ENCODE results near the gene NUTF2. TPM values are rescaled to one million over a fixed set of nuclear protein-coding genes. Genes with fewer than 3 reads are reported as not detected.

The NUTF2 gene
- total RNA-seq, 1 experiment from 2014 or later: 178 TPM

DNA sequence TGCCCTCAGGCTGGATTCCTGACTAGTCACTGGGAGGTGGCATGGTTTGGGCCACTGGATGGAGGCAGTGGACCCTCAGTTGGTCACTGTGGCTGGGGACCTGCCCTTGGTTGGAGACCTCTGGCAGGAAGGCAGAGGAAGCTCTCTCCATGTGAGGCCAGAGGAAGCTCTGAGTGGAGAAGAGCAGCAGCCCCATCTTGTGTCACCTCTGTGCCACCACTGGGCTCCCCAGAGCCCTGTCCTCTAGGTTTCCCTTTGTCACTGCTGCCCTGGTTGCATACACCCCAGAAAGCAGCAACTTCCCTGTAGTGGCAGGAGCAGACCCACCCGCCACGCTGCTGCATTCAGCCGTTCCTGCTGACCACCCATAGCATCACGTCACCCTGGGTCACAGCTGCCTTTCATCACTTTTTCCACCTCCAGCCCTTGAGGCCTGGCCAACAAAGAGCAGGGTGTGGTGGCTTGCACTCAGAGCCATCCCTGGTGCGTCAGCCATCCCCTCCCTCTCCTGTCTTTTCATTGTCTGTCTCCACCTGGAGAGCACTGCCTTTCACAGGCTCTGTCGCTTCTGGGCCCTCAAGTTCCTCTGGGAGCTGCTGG is 73.0 kb downstream of the NUTF2 start:
- no peak overlapping the region for H3K4me3 ChIP-seq
- H3K27me3 ChIP-seq: no peaks in the 10 kb centered on the region
- DNase-seq: no peak
- H3K36me3 ChIP-seq: no peaks in the 10 kb centered on the region; the same call in 1 of the 2 replicates
- H3K9me3 ChIP-seq: no peaks in the 10 kb centered on the region

Other genes with a start within 250 kb of the NUTF2 start
- gene CARMIL2, start 201.8 kb upstream of the NUTF2 start, total RNA-seq (2014; rRNA removed; shearing (Covaris generic); ENCODE audit: low replicate concordance): 0.07 TPM in 1 of 2 replicates, not detected in the other
- 24.4 and 24.7 TPM in 2 replicates for gene ACD, start 186.7 kb upstream of the NUTF2 start, total RNA-seq (2014; rRNA removed; shearing (Covaris generic); ENCODE audit: low replicate concordance)
- gene PARD6A, start 186.0 kb upstream of the NUTF2 start, total RNA-seq (2014; rRNA removed; shearing (Covaris generic); ENCODE audit: low replicate concordance): 0.89 and 1.5 TPM in 2 replicates
- gene ENKD1, start 180.2 kb upstream of the NUTF2 start, total RNA-seq (2014; rRNA removed; shearing (Covaris generic); ENCODE audit: low replicate concordance): 8.8 and 15.7 TPM in 2 replicates
- gene C16orf86, start 180.1 kb upstream of the NUTF2 start, total RNA-seq (2014; rRNA removed; shearing (Covaris generic); ENCODE audit: low replicate concordance): not detected in 2 replicates
- 11.8 and 13.4 TPM in 2 replicates for gene GFOD2, start 127.6 kb upstream of the NUTF2 start, total RNA-seq (2014; rRNA removed; shearing (Covaris generic); ENCODE audit: low replicate concordance)
- gene RANBP10, start 40.4 kb upstream of the NUTF2 start, total RNA-seq (2014; rRNA removed; shearing (Covaris generic); ENCODE audit: low replicate concordance): 0.79 and 1.8 TPM in 2 replicates
- gene TSNAXIP1, start 40.0 kb upstream of the NUTF2 start, total RNA-seq (2014; rRNA removed; shearing (Covaris generic); ENCODE audit: low replicate concordance): 1.4 TPM in 1 of 2 replicates, not detected in the other
- gene THAP11, start 4.6 kb upstream of the NUTF2 start, total RNA-seq (2014; rRNA removed; shearing (Covaris generic); ENCODE audit: low replicate concordance): 37.2 and 42.9 TPM in 2 replicates
- gene CENPT, start 760 bp downstream of the NUTF2 start, total RNA-seq (2014; rRNA removed; shearing (Covaris generic); ENCODE audit: low replicate concordance): 20.4 and 27.4 TPM in 2 replicates
- gene EDC4, start 26.1 kb downstream of the NUTF2 start, total RNA-seq (2014; rRNA removed; shearing (Covaris generic); ENCODE audit: low replicate concordance): 19.8 and 38.6 TPM in 2 replicates
- not detected in 2 replicates for gene NRN1L, start 38.0 kb downstream of the NUTF2 start, total RNA-seq (2014; rRNA removed; shearing (Covaris generic); ENCODE audit: low replicate concordance)
- gene PSKH1, start 46.3 kb downstream of the NUTF2 start, total RNA-seq (2014; rRNA removed; shearing (Covaris generic); ENCODE audit: low replicate concordance): 3.1 and 13.8 TPM in 2 replicates
- 0.72 and 1.9 TPM in 2 replicates for gene CTRL, start 84.9 kb downstream of the NUTF2 start, total RNA-seq (2014; rRNA removed; shearing (Covaris generic); ENCODE audit: low replicate concordance)
- 8.8 and 12.7 TPM in 2 replicates for gene PSMB10, start 89.9 kb downstream of the NUTF2 start, total RNA-seq (2014; rRNA removed; shearing (Covaris generic); ENCODE audit: low replicate concordance)
- gene LCAT, start 97.2 kb downstream of the NUTF2 start, total RNA-seq (2014; rRNA removed; shearing (Covaris generic); ENCODE audit: low replicate concordance): 0.16 TPM in 1 of 2 replicates, not detected in the other
- gene SLC12A4, start 121.7 kb downstream of the NUTF2 start, total RNA-seq (2014; rRNA removed; shearing (Covaris generic); ENCODE audit: low replicate concordance): 11.9 and 12.3 TPM in 2 replicates
- gene DPEP3, start 133.6 kb downstream of the NUTF2 start, total RNA-seq (2014; rRNA removed; shearing (Covaris generic); ENCODE audit: low replicate concordance): not detected in 2 replicates
- not detected in 2 replicates for gene DPEP2, start 152.6 kb downstream of the NUTF2 start, total RNA-seq (2014; rRNA removed; shearing (Covaris generic); ENCODE audit: low replicate concordance)
- not detected in 2 replicates for gene DPEP2NB, start 169.0 kb downstream of the NUTF2 start, total RNA-seq (2014; rRNA removed; shearing (Covaris generic); ENCODE audit: low replicate concordance)
- 17.9 and 18.0 TPM in 2 replicates for gene DDX28, start 176.3 kb downstream of the NUTF2 start, total RNA-seq (2014; rRNA removed; shearing (Covaris generic); ENCODE audit: low replicate concordance)
- 16.9 and 25.0 TPM in 2 replicates for gene DUS2, start 176.4 kb downstream of the NUTF2 start, total RNA-seq (2014; rRNA removed; shearing (Covaris generic); ENCODE audit: low replicate concordance)
- 4.5 and 4.6 TPM in 2 replicates for gene NFATC3, start 238.4 kb downstream of the NUTF2 start, total RNA-seq (2014; rRNA removed; shearing (Covaris generic); ENCODE audit: low replicate concordance)